WTC11 (cell line): ENCODE results near the gene IL4I1. TPM values are rescaled to one million over a fixed set of nuclear protein-coding genes. Genes with fewer than 3 reads are reported as not detected.
A peak's percentile ranks its signal among the peaks of the same experiment; 100 is the strongest.

Experiments
- ATAC-seq: fragments of 200-7000 bp; cut with Tn5 transposase; 2 replicates; pipeline ENCODE4 v1.10.0; 2021; ENCODE audit warnings: mild to moderate bottlenecking, moderate library complexity
- CTCF ChIA-PET: fragments of 300-600 bp; sonication (Branson Sonifier 250); formaldehyde crosslinking; loops from one replicate; lab custom pipeline; 2021; ENCODE audit warnings: antibody characterized with exemption; lab: Charles Lee
- POLR2A ChIA-PET: fragments of 350-600 bp; sonication (Branson Sonifier 250); formaldehyde crosslinking; loops from one replicate; lab custom pipeline; 2021; ENCODE audit warnings: antibody characterized with exemption; lab: Charles Lee
- DNase-seq: peaks from one replicate; pipeline ENCODE4 v3.0.0; 2021; ENCODE audit warnings: low spot score
- H3K27ac Mint-ChIP-seq: 2 replicates; pipeline ENCODE4 v1.8.0; 2021; ENCODE audit warnings: mixed read lengths
- H3K27me3 Mint-ChIP-seq: 2 replicates; pipeline ENCODE4 v1.8.0; 2021; ENCODE audit warnings: low read depth, mild to moderate bottlenecking, moderate library complexity, mixed read lengths
- H3K36me3 Mint-ChIP-seq: 2 replicates; pipeline ENCODE4 v1.8.0; 2021; ENCODE audit warnings: mixed read lengths
- H3K4me1 Mint-ChIP-seq: 2 replicates; pipeline ENCODE4 v1.8.0; 2022; ENCODE audit warnings: mixed read lengths
- H3K4me3 Mint-ChIP-seq: 2 replicates; pipeline ENCODE4 v1.8.0; 2021; ENCODE audit warnings: mild to moderate bottlenecking, moderate library complexity, mixed read lengths
- H3K9me3 Mint-ChIP-seq: 2 replicates; pipeline ENCODE4 v1.8.0; 2021; ENCODE audit warnings: mixed read lengths
- ATF1 ChIP-seq: sonication (generic); formaldehyde crosslinking; IDR thresholded peaks from 2 replicates; pipeline ENCODE4 v1.8.1; 2023; ENCODE audit warnings: mild to moderate bottlenecking, moderate library complexity, missing genetic modification reagents
- CREB1 ChIP-seq: sonication (generic); formaldehyde crosslinking; IDR thresholded peaks from 2 replicates; pipeline ENCODE4 v1.8.0; 2023; ENCODE audit warnings: mild to moderate bottlenecking, missing genetic modification reagents
- CREM ChIP-seq: sonication (generic); formaldehyde crosslinking; IDR thresholded peaks from 2 replicates; pipeline ENCODE4 v1.8.1; 2022; ENCODE audit warnings: mild to moderate bottlenecking, missing genetic modification reagents, moderate library complexity
- ELF4 ChIP-seq: sonication (generic); formaldehyde crosslinking; IDR thresholded peaks from 2 replicates; pipeline ENCODE4 v1.8.1; 2022; ENCODE audit warnings: low read depth, mild to moderate bottlenecking, moderate library complexity, missing genetic modification reagents
- EMX1 ChIP-seq: fragments of 250-450 bp; sonication (Bioruptor Pico); IDR thresholded peaks from 2 replicates; pipeline ENCODE4 v1.8.0; 2021; ENCODE audit warnings: mild to moderate bottlenecking
- ESRRA ChIP-seq: sonication (generic); formaldehyde crosslinking; IDR thresholded peaks from 2 replicates; pipeline ENCODE4 v1.8.1; 2022; ENCODE audit warnings: mild to moderate bottlenecking, missing genetic modification reagents, borderline replicate concordance
- ETV6 ChIP-seq: sonication (generic); formaldehyde crosslinking; IDR thresholded peaks from 2 replicates; pipeline ENCODE4 v1.8.1; 2022; ENCODE audit warnings: mild to moderate bottlenecking, missing genetic modification reagents
- FOXJ3 ChIP-seq: sonication (generic); formaldehyde crosslinking; IDR thresholded peaks from 2 replicates; pipeline ENCODE4 v1.9.0; 2021; ENCODE audit warnings: missing genetic modification reagents, mild to moderate bottlenecking, borderline replicate concordance
- FOXK1 ChIP-seq: sonication (generic); formaldehyde crosslinking; IDR thresholded peaks from 2 replicates; pipeline ENCODE4 v1.8.0; 2022; ENCODE audit warnings: mild to moderate bottlenecking, moderate library complexity, missing genetic modification reagents
- GRHL2 ChIP-seq: fragments of 250-450 bp; sonication (Bioruptor Pico); IDR thresholded peaks from 2 replicates; pipeline ENCODE4 v1.8.0; 2022; ENCODE audit warnings: mild to moderate bottlenecking, moderate library complexity; ENCODE audit not compliant: insufficient replicate concordance, severe bottlenecking
- GTF2I ChIP-seq: fragments of 250-450 bp; sonication (Bioruptor Pico); conservative IDR thresholded peaks from 2 replicates; pipeline ENCODE4 v1.4.0; 2021; ENCODE audit warnings: mild to moderate bottlenecking
- KAT7 ChIP-seq: sonication (generic); formaldehyde crosslinking; IDR thresholded peaks from 2 replicates; pipeline ENCODE4 v1.8.1; 2023; ENCODE audit warnings: missing genetic modification reagents, mild to moderate bottlenecking, borderline replicate concordance
- MLX ChIP-seq: sonication (generic); formaldehyde crosslinking; IDR thresholded peaks from 2 replicates; pipeline ENCODE4 v1.8.1; 2023; ENCODE audit warnings: mild to moderate bottlenecking, missing genetic modification reagents, moderate library complexity
- MXD4 ChIP-seq: fragments of 250-450 bp; sonication (Bioruptor Pico); IDR thresholded peaks from 2 replicates; pipeline ENCODE4 v1.8.0; 2021; ENCODE audit warnings: mild to moderate bottlenecking, moderate library complexity, borderline replicate concordance
- NFE2L1 ChIP-seq: sonication (generic); formaldehyde crosslinking; IDR thresholded peaks from 2 replicates; pipeline ENCODE4 v1.8.1; 2023; ENCODE audit warnings: missing genetic modification reagents
- NR3C1 ChIP-seq: sonication (generic); formaldehyde crosslinking; conservative IDR thresholded peaks from 2 replicates; pipeline ENCODE4 v1.8.1; 2023; ENCODE audit warnings: low read depth, mild to moderate bottlenecking, missing genetic modification reagents
- PRDM15 ChIP-seq: sonication (generic); formaldehyde crosslinking; IDR thresholded peaks from 2 replicates; pipeline ENCODE4 v1.8.0; 2022; ENCODE audit warnings: missing genetic modification reagents
- PRRX2 ChIP-seq: fragments of 250-450 bp; sonication (Bioruptor Pico); IDR thresholded peaks from 2 replicates; pipeline ENCODE4 v1.8.0; 2021; ENCODE audit warnings: mild to moderate bottlenecking
- ZNF512 ChIP-seq: sonication (generic); formaldehyde crosslinking; IDR thresholded peaks from 2 replicates; pipeline ENCODE4 v1.8.1; 2022; ENCODE audit warnings: missing genetic modification reagents, borderline replicate concordance
- total RNA-seq: library from RNA; stranded (reverse); gene quantifications from 3 replicates; pipeline ENCODE4 v1.2.3, GENCODE V29; 2021
- TF ChIP-seq, protein P1 (sequence below): sonication (generic); formaldehyde crosslinking; IDR thresholded peaks from 2 replicates; pipeline ENCODE4 v1.8.1; 2022; ENCODE audit warnings: low read depth, missing genetic modification reagents, borderline replicate concordance
- TF ChIP-seq, protein P2 (sequence below): sonication (generic); formaldehyde crosslinking; IDR thresholded peaks from 2 replicates; pipeline ENCODE4 v1.8.1; 2022; ENCODE audit warnings: low read depth, mild to moderate bottlenecking, moderate library complexity, missing genetic modification reagents, borderline replicate concordance
- TF ChIP-seq, protein P3 (sequence below): sonication (generic); formaldehyde crosslinking; IDR thresholded peaks from 2 replicates; pipeline ENCODE4 v1.8.0; 2022; ENCODE audit warnings: mild to moderate bottlenecking, missing genetic modification reagents

Gene IL4I1
- total RNA-seq, 1 experiment from 2014 or later, result 0.83 TPM

DNA sequence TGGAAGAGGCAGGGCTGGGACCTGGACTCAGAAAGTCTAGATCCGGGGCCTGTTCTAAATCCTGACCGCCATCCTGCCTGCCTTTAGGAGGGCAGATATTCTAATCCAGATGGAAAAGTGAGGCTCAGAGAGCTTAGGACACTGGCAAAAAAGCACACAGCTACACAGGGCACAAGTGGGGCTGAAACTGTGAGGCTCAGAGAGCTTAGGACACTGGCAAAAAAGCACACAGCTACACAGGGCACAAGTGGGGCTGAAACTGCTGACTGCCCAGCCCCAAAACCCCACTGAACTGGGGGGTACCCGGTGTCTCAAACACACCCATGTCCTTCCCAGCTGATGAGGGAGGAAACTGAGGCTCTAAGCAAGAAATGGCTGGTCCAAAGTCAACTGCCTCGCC is 21.5 kb downstream of the IL4I1 start:
- ChIA-PET POLR2A (no interaction called here), CTCF (interaction anchor here (1.3 kb wide), 1 partner anchor 15 kb away, joined by 5 read pairs; no protein-coding TSS in a partner anchor)
- ATAC-seq, result no peak
- Mint-ChIP-seq H3K27ac (no peak overlapping the region; the same call in 1 of the 2 replicates), H3K4me1 (peaks cover 27% of the 10 kb centered on the region), H3K4me3 (no peak overlapping the region), H3K27me3 (no peaks in the 10 kb centered on the region), H3K36me3 (peaks cover 13% of the 10 kb centered on the region), H3K9me3 (no peaks in the 10 kb centered on the region)
- no peak for DNase-seq
- no peak for TF ChIP-seq MXD4 (CRISPR knock-in tag)
- TF ChIP-seq PRRX2 (CRISPR knock-in tag), result no peak
- no peak for TF ChIP-seq FOXK1 (CRISPR knock-in tag)
- no peak for TF ChIP-seq GTF2I (CRISPR knock-in tag)

DNA sequence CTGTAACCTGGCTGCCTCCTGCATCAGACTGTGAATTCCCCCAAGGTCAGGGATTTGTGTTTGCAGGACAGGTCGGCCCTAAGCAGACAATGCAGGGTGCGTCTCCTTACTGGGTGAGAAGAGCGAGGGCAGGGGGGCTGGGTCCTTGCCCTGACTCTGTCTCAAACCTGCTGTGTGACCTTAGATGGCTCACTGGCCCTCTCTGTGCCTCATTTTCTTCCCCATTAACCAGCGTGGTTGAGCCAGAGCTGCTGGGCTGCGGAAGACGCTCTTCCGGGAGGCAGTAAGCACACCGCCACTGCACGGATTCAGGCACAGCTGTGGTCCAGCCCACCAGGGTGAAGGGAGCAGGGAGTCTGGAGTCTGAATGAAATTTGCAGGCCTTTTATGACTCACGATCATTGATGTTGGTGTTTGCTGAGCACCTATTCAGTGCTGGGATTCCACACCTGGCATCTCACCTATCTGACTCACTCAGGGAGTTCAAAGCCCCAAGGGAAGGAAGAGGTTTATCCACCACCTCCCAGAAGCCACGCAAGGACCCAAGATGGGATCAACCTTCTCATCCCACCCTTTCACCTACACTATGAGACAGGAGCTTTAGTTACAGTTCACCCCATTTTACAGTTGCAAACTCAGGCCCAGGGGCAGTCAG is 22.1 kb downstream of the IL4I1 start:
- no peaks in the 10 kb centered on the region for H3K9me3 Mint-ChIP-seq
- H3K36me3 Mint-ChIP-seq, result peaks cover 10% of the 10 kb centered on the region
- DNase-seq (no peak), ATAC-seq (no peak)
- CTCF ChIA-PET, result no interaction called here
- TF ChIP-seq GTF2I (CRISPR knock-in tag), result no peak
- TF ChIP-seq ESRRA (CRISPR knock-in tag), result no peak
- no peak for TF ChIP-seq GRHL2
- TF ChIP-seq ELF4, result no peak
- TF ChIP-seq CREB1, result no peak
- no peak for TF ChIP-seq NR3C1 (CRISPR knock-in tag)
- TF ChIP-seq ATF1 (CRISPR knock-in tag), result no peak
- no peak for TF ChIP-seq FOXJ3 (CRISPR knock-in tag)
- TF ChIP-seq CREM (CRISPR knock-in tag), result no peak
- no peak for TF ChIP-seq MLX (CRISPR knock-in tag)
- H3K27ac Mint-ChIP-seq, result peak overlapping the region; percentile 57; the same call in 1 of the 2 replicates
- peaks cover 28% of the 10 kb centered on the region for H3K4me1 Mint-ChIP-seq
- H3K4me3 Mint-ChIP-seq, result no peak overlapping the region
- H3K27me3 Mint-ChIP-seq, result no peaks in the 10 kb centered on the region
- POLR2A ChIA-PET, result no interaction called here

DNA sequence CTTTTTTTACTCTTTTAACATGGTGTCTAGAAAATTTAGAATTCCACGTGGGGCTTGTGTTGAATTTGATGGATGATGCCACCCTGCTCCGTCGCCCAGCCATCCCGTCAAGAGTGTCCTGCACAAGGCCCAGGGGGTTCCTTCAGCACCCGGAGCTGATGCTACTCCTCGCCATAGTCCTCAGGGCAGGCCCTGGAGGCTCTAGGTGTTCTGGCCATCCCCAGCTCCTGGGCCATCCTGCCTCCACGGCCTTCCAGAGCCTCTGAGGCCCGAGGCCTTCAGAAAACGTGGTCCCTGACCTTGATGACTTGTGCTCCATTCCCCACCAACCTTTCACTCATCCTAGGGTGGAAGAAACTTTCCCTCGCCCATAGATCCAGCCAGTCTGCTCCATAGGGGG is 22.9 kb downstream of the IL4I1 start:
- Mint-ChIP-seq H3K27ac (peak overlapping the region; percentile 65; the same call in 1 of the 2 replicates), H3K4me1 (peaks cover 21% of the 10 kb centered on the region), H3K4me3 (no peak overlapping the region), H3K36me3 (peaks cover 2% of the 10 kb centered on the region), H3K9me3 (no peaks in the 10 kb centered on the region), H3K27me3 (no peaks in the 10 kb centered on the region)
- ATAC-seq (no peak), DNase-seq (no peak)
- POLR2A ChIA-PET, result no interaction called here
- CTCF ChIA-PET, result no interaction called here
- TF ChIP-seq, protein P1, sequence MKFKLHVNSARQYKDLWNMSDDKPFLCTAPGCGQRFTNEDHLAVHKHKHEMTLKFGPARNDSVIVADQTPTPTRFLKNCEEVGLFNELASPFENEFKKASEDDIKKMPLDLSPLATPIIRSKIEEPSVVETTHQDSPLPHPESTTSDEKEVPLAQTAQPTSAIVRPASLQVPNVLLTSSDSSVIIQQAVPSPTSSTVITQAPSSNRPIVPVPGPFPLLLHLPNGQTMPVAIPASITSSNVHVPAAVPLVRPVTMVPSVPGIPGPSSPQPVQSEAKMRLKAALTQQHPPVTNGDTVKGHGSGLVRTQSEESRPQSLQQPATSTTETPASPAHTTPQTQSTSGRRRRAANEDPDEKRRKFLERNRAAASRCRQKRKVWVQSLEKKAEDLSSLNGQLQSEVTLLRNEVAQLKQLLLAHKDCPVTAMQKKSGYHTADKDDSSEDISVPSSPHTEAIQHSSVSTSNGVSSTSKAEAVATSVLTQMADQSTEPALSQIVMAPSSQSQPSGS, result no peak
- TF ChIP-seq ELF4, result no peak
- TF ChIP-seq ETV6, result no peak
- no peak for TF ChIP-seq FOXK1 (CRISPR knock-in tag)
- TF ChIP-seq EMX1 (CRISPR knock-in tag), result no peak
- TF ChIP-seq ZNF512, result no peak
- no peak for TF ChIP-seq MXD4 (CRISPR knock-in tag)
- TF ChIP-seq PRDM15, result no peak
- TF ChIP-seq, protein P2, sequence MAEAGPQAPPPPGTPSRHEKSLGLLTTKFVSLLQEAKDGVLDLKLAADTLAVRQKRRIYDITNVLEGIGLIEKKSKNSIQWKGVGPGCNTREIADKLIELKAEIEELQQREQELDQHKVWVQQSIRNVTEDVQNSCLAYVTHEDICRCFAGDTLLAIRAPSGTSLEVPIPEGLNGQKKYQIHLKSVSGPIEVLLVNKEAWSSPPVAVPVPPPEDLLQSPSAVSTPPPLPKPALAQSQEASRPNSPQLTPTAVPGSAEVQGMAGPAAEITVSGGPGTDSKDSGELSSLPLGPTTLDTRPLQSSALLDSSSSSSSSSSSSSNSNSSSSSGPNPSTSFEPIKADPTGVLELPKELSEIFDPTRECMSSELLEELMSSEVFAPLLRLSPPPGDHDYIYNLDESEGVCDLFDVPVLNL (CRISPR knock-in tag), result no peak
- TF ChIP-seq NFE2L1 (CRISPR knock-in tag), result no peak
- TF ChIP-seq KAT7, result no peak
- TF ChIP-seq, protein P3, sequence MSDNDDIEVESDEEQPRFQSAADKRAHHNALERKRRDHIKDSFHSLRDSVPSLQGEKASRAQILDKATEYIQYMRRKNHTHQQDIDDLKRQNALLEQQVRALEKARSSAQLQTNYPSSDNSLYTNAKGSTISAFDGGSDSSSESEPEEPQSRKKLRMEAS (CRISPR knock-in tag), result no peak
